NCI-H345 (cell line): ENCODE data around the gene GATA1.
"Not testable (repeated sequence)": the region's sequence is repeated elsewhere in the genome, so short reads cannot be mapped to it uniquely, and the experiment has no call there.

Experiments used
- DNase-seq: peaks from one replicate; lab custom pipeline; 2025; lab: John Stamatoyannopoulos, UW

Gene GATA1

GRCh38 chrX:48814722-48815121 lies 28.3 kb downstream of the GATA1 start:
- DNase-seq: no peak

GRCh38 chrX:48815266-48815665 lies 28.9 kb downstream of the GATA1 start:
- DNase-seq: no peak

GRCh38 chrX:48816014-48816810 lies 29.8 kb downstream of the GATA1 start:
- no peak for DNase-seq

GRCh38 chrX:48818098-48818497 lies 31.7 kb downstream of the GATA1 start:
- DNase-seq: no peak

GRCh38 chrX:48818866-48819265 lies 32.5 kb downstream of the GATA1 start:
- no peak for DNase-seq

GRCh38 chrX:48819394-48819793 lies 33.0 kb downstream of the GATA1 start:
- DNase-seq: not testable (repeated sequence)

GRCh38 chrX:48823053-48823452 lies 36.7 kb downstream of the GATA1 start:
- no peak for DNase-seq

GRCh38 chrX:48824066-48824465 lies 37.7 kb downstream of the GATA1 start:
- DNase-seq: no peak

GRCh38 chrX:48826135-48826875 lies 39.9 kb downstream of the GATA1 start, which contains the start of gene ERAS:
Gene ERAS (plus strand): TSS chrX:48826513. CDS start chrX:48829124, 2,611 bp downstream.
- no peak for DNase-seq

GRCh38 chrX:48826876-48827653 lies 40.7 kb downstream of the GATA1 start:
- DNase-seq: no peak

- DNase-seq: no peak
Observed at GRCh38 chrX:48827654-48827968, 41.2 kb downstream of the GATA1 start.

GRCh38 chrX:48829016-48829735 lies 42.8 kb downstream of the GATA1 start:
- no peak for DNase-seq

GRCh38 chrX:48831136-48831908 lies 44.9 kb downstream of the GATA1 start:
- DNase-seq: no peak

- DNase-seq: no peak
Observed at GRCh38 chrX:48831909-48832291, 45.5 kb downstream of the GATA1 start.

GRCh38 chrX:48833542-48834138 lies 47.2 kb downstream of the GATA1 start:
- no peak for DNase-seq

- DNase-seq: peak; percentile 6
Observed at GRCh38 chrX:48834383-48834709, 48.0 kb downstream of the GATA1 start.

- DNase-seq: peak; percentile 67
Observed at GRCh38 chrX:48835524-48836329, 49.3 kb downstream of the GATA1 start, which contains the start of gene PCSK1N. Gene PCSK1N (minus strand): TSS chrX:48835610. CDS start chrX:48835532, 78 bp downstream.

GRCh38 chrX:48839686-48840085 lies 53.3 kb downstream of the GATA1 start:
- no peak for DNase-seq
